ENCODE data around the gene MRPL46.
"Not testable (repeated sequence)": the region's sequence is repeated elsewhere in the genome, so short reads cannot be mapped to it uniquely, and the experiment has no call there.

MRPL46 gene

DNA sequence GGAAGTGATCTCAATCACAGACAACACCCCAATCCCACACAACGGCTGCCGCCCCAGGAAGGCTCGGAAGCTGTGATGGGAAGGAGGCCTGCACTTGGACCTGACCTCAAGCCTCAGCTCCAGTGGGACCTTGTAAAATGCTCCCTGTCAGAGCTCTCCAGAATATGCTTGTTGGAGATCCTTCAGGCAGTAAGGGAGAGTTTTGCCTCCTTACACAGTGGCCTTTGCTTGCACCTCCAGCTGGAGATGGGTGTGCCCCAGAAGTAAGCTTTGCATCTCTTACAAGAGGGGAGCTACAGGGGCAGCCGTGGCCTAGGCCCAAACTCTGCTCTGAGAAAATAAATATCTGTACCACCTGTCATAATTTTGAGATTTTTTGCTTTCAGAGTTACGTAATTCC lies 10.7 kb upstream of the MRPL46 start:
- no peak for DNase-seq (ENCODE audit: low spot score)

GRCh38 chr15:88477126-88477525 lies 9.9 kb upstream of the MRPL46 start:
- no peak for DNase-seq (ENCODE audit: low spot score)

DNA sequence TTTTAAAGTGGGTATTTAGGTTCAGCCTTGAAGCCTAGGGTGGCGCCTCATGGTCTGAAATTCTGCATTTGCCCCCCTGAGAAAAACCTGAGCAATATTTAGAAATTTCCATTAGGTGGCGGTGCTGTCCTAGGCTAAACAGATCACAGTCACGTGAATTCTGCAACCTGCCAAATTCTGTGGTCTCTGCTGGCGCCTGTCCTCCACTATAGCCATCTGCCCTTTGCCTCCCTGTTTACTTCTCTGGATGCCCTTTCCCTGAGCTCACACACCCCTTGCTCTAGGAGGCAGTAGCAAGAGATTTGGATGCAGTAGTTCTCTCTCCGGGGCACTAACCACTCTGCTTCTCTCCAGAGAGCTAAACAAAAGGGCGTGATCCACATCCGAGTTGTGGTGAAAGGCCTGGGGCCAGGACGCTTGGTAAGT lies 9.5 kb upstream of the MRPL46 start:
- DNase-seq (ENCODE audit: low spot score), result no peak

GRCh38 chr15:88473661-88474293 lies 6.6 kb upstream of the MRPL46 start:
- not testable (repeated sequence) for DNase-seq (ENCODE audit: low spot score)

GRCh38 chr15:88472225-88472624 lies 5.0 kb upstream of the MRPL46 start:
- no peak for DNase-seq (ENCODE audit: low spot score)

- DNase-seq (ENCODE audit: low spot score), result no peak
Measured at GRCh38 chr15:88470625-88471372, 3.6 kb upstream of the MRPL46 start.

- DNase-seq (ENCODE audit: low spot score), result no peak
Measured at GRCh38 chr15:88469321-88469720, 2.1 kb upstream of the MRPL46 start.

DNA sequence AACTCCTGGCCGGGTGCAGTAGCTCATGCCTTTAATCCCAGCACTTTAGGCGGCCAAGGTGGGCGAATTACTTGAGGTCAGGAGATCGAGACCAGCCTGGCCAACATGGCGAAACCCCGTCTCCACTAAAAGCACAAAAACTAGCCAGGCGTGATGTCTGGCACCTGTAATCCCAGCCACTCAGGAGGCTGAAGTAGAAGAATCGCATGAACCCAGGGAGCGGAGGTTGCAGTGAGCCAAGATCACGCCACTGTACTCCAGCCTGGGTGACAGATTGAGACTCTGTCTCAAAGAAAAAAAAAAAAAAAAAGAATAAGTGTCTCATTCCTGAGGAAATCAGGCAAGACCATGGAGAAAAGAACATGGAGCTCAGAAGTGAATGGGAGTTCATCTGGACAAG lies 1.5 kb upstream of the MRPL46 start:
- not testable (repeated sequence) for DNase-seq (ENCODE audit: low spot score)

- DNase-seq (ENCODE audit: low spot score), result no peak
Measured at GRCh38 chr15:88467935-88468528, 844 bp upstream of the MRPL46 start.

- no peak for DNase-seq (ENCODE audit: low spot score)
Measured at GRCh38 chr15:88465633-88466224, 1.5 kb downstream of the MRPL46 start.

- no peak for DNase-seq (ENCODE audit: low spot score)
Measured at GRCh38 chr15:88463870-88464532, 3.2 kb downstream of the MRPL46 start.

DNA sequence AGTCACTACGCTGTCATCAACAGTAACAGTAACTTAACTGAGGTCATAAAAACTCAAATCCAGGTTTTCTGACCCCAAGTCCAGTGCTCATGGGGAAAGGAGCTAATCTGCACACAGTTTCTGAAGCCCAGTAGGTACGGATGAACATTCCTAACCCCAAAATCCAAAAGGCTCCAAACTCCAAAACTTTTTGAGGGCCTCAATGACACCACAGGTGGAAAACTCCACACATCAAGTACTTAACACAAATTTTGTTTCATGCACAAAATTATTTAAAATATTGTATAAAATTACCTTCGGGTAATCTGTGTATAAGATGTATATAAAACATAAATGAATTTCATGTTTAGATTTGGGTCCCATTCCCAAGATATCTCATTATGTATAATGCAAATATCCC lies 10.5 kb downstream of the MRPL46 start:
- no peak for DNase-seq (ENCODE audit: low spot score)

GRCh38 chr15:88454867-88455810 lies 12.0 kb downstream of the MRPL46 start:
- no peak for DNase-seq (ENCODE audit: low spot score)

DNA sequence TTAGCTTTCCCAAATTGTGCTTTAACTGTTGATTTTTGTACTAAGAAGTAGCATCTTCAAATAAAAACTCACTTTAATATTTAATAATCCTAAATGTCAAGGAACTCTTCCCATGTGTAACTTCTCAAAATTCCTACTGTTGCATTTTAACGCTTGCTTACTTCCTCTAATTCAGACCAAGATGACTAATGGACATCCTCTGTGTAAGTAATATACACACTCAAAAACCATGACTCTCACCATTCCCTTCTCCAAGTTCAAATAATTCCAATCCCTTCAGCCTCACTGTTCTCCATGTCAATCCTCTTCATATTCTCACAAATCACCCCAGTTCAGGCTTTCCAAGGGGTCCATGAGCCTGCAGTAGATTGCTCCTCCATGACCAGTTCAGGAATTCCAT lies 13.0 kb downstream of the MRPL46 start:
- no peak for DNase-seq (ENCODE audit: low spot score)

GRCh38 chr15:88453651-88454050 lies 13.5 kb downstream of the MRPL46 start:
- DNase-seq (ENCODE audit: low spot score), result no peak

- DNase-seq (ENCODE audit: low spot score), result no peak
Measured at GRCh38 chr15:88450125-88450798, 16.9 kb downstream of the MRPL46 start.

DNA sequence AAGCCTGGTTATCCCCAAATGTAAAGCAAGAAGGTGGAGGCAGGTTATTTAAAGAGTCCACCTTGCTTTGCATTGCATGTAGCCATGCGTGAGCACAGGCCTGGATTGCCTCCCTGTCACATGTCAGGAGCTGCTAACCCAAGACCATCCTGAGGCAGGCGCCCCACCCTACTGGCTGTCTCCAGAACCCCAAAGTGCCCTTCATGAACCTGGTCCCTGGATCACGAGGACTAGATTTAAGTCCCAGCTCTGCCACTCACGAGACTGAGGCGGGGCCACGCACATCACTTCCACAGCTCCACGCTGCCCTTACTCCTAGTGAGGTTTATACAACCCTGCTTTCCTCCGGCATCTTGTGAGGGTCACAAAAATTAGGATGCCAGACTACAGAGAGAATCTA lies 17.6 kb downstream of the MRPL46 start:
- no peak for DNase-seq (ENCODE audit: low spot score)

GRCh38 chr15:88448991-88449461 lies 18.2 kb downstream of the MRPL46 start:
- no peak for DNase-seq (ENCODE audit: low spot score)

- DNase-seq (ENCODE audit: low spot score), result no peak
Measured at GRCh38 chr15:88447741-88448140, 19.4 kb downstream of the MRPL46 start.

DNA sequence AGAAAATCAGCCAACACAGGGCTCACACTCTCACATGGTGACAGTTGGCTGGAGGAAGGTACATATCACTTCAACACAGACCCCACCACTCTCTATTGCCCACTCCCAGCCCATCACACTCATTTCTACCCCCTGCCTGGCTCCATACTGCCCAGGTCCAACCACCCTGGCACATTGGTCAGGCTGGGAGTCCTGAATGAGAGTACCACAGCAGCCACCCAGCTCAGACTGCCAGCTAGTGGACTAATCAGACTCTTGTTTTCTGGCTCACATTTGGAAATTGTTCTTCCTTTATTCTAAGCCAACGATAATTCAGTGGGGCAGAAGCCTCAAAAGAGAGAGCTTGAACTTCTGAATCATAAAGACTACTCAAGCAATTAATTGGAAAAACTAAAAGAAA lies 20.0 kb downstream of the MRPL46 start:
- no peak for DNase-seq (ENCODE audit: low spot score)

Measured in left forelimb (tissue), 1 donor.